ENCODE measurements around the gene NUDC.
"Not testable (repeated sequence)": the region's sequence is repeated elsewhere in the genome, so short reads cannot be mapped to it uniquely, and the experiment has no call there.

NUDC gene

GRCh38 chr1:26986658-26987057 lies 65.1 kb downstream of the NUDC start:
- in situ Hi-C loops (cut with MboI; ENCODE audit: low sequenced_read_pairs): no loop called here

- in situ Hi-C loops (cut with MboI; ENCODE audit: low sequenced_read_pairs): not testable (repeated sequence)
These were observed 68.0 kb downstream of the NUDC start for GRCh38 chr1:26989403-26990109.

GRCh38 chr1:26991310-26992116 lies 70.0 kb downstream of the NUDC start:
- in situ Hi-C loops (cut with MboI; ENCODE audit: low sequenced_read_pairs): no loop called here

GRCh38 chr1:26993237-26994019 lies 71.9 kb downstream of the NUDC start, which contains the start of gene TRNP1:
Gene TRNP1, plus strand, starts transcription at chr1:26993692. Its CDS starts 95 bp downstream, at chr1:26993787.
- in situ Hi-C loops (cut with MboI; ENCODE audit: low sequenced_read_pairs): no loop called here

- in situ Hi-C loops (cut with MboI; ENCODE audit: low sequenced_read_pairs): no loop called here
These were observed 72.7 kb downstream of the NUDC start for GRCh38 chr1:26994020-26994786.

GRCh38 chr1:26994787-26995517 lies 73.4 kb downstream of the NUDC start:
- in situ Hi-C loops (cut with MboI; ENCODE audit: low sequenced_read_pairs): no loop called here

- in situ Hi-C loops (cut with MboI; ENCODE audit: low sequenced_read_pairs): no loop called here
These were observed 74.5 kb downstream of the NUDC start for GRCh38 chr1:26996024-26996423.

All from HL-60/S4 treated with retinoic acid at 250 ng/mL for 4 days and 3 days (cell line).